Renal pelvis (tissue), 4 donors: Measurements from ENCODE around the gene PLA2G2E. TPM values are rescaled to one million over a fixed set of nuclear protein-coding genes. Genes with fewer than 3 reads are reported as not detected.
"Not testable (repeated sequence)": the region's sequence is repeated elsewhere in the genome, so short reads cannot be mapped to it uniquely, and the experiment has no call there.

Experiments used
- DNase-seq: peaks from one replicate; pipeline ENCODE4 v3.0.0-alpha.2; 2013
- polyA plus RNA-seq, 3 donors: library from polyadenylated mRNA; unstranded; fragments of 120-200 nt; gene quantifications; one replicate each; pipeline ENCODE4 v1.2.1, GENCODE V29; 2013; ENCODE audit not compliant: insufficient read length in 3 of 3

Gene PLA2G2E
- polyA plus RNA-seq, 3 donors = not detected

DNA sequence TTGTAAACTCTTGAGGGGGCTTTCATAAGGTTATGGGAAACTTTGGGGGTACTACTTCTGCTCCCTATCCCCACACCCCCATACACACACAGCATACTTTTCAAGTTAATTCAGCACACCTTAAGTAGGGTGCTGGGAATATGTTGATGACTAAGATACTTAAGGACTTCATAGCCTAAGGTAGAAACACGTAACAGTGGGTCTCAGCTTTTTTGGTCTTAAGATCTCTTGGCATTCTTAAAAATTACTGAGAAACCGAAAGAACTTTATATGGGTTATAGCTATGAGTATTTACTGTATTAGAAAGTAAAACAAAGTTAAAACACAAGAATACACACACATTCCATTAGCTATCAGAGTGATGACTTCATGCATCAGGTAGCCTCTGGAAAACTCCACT is 39.1 kb downstream of the PLA2G2E start:
- no peak for DNase-seq

DNA sequence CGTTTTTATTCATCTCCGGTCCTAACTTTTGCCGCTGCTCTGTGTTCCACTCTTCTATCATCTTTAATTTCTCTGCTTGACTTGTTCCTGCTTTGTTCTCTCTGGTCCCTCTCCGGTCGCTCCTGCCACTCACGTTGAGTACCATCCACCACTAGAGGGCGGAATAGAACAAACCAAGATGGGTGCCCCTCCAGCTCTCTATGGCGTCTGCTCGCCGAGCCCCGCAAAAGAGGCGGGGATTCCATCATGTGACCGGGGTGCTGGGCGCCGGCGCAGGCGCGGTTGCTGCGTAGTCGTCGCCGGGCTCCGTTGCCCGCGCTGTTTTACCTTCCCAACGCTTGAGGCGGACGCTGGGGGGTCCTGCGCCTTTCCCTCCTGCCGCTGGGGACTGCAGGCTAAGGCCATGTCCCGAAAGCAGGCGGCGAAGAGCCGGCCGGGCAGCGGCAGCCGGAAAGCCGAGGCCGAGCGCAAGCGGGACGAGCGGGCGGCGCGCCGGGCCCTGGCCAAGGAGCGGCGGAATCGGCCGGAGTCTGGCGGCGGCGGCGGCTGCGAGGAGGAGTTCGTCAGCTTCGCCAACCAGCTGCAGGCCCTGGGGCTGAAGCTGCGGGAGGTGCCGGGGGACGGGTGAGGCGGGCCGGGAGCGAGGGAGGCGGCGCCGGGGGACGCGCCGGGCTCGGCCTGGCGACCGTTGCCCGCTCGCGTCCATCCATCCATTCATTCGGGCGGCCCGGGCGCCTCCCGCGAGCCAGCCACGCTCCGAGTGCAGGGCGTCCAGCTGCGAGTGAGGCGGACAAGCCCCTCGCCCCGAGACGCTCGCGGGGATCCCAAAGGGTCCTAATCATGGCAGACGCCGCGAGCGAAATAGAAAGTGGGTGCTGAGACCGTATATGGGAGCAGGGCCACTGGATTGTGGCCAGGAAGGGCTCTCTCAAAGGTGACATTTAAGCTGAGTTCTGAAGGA is 41.0 kb downstream of the PLA2G2E start, which contains the start of gene OTUD3:
Gene OTUD3 (plus strand): TSS at position 285 of the 961 bp plus-strand sequence. CDS start 119 bp downstream, at position 404.
- DNase-seq = peak; percentile 99

- DNase-seq = not testable (repeated sequence)
Observed at GRCh38 chr1:19880841-19881240, 42.6 kb downstream of the PLA2G2E start.

DNA sequence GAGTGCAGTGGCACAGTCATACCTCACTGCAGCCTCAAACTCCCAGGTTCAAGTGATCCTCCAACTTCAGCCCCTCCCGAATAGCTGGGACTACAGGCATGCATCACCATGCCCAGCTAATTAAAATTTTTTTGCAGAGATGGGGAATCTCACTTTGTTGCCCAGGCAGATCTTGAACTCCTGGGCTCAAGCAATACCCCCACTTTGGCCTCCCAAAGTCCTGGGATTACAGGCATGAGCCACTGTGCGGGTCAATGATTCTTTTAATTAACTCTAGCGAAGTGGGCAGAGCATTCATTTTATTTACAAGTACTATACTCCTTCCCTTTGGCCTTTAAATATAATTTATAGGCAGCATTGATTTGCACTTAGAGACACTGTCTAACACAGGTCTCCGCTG is 43.8 kb downstream of the PLA2G2E start:
- DNase-seq = peak; percentile 48

- no peak for DNase-seq
Observed at GRCh38 chr1:19879227-19879626, 44.2 kb downstream of the PLA2G2E start.

DNA sequence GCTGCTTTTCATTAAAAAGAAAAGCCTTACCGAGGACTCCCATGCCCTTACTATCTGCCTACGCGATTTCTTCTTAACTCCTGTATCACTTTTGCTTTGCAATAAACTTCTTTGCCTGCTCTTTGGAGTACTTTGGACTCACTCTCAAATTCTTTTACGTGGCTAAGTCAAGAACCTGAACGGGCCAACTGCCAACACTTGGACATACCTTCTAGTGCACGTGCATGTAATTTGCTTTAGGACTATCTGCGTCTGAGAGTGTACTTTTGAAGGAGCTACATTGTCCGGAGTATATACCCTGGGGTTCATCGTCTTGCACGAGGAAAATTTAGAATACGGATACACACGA is 44.8 kb downstream of the PLA2G2E start:
- no peak for DNase-seq

DNA sequence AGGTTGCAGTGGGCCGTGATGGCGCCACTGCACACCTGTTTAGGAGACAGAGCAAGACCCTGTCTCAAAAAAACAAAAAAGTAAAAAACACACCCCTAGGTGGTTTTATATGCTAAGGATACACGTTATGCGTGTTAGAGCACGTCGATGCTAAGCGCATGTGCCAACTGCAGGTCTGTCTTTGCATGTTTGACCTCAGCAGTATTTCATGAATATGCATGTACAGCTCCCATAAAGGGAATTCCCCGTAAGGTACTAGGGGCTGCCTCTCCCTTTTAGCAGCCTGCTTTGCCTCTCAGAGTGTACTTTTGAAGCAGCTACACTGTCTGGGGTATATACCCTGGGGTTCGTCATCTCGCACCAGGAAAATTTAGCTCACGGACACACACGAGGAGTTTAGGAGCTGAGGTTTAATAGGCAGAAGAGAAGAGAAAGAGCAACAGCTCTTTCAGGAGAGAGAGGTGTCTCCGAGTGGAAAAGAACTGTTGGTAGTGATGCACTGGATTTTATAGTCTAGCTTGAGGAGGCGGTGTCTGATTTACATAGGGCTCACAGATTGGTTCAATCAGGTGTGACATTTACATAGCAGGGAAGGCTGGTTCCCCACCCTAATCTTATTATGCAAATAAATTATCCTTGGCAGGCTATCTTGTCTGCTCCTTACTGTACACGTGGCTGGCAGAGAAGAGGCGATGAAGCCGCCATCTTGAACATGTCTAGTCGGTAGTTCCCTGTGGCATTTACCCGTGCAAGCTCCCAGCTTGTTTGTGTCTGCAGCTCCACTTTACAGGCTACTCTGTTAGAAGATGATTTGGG is 45.4 kb downstream of the PLA2G2E start:
- no peak for DNase-seq

DNA sequence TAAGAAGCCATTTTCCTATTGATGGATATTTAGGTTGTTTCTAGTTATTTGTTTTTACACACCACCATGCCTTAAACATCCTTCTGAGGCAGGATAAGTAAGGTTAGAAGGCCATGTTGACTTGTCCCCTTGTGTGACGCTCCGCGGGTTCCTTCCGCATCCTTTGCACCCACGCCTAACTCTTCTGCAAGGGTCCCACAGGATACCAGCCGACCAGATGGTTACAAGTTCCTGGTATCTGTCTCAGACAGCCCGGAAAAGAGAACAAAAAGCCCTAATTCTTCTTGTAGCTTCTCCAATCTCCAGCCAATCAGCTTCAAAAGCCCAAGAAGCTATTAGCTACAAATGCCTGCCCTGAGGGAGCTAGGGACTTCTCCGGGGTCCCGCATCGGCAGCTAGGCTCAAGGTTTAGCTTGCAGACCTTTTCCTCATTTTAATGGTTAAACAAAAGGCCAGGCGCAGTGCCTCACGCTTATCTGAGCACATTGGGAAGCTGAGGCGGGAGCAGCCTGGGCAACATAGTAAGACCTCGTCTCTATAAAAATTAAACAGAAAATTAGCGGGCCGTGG is 46.2 kb downstream of the PLA2G2E start:
- DNase-seq = no peak

DNA sequence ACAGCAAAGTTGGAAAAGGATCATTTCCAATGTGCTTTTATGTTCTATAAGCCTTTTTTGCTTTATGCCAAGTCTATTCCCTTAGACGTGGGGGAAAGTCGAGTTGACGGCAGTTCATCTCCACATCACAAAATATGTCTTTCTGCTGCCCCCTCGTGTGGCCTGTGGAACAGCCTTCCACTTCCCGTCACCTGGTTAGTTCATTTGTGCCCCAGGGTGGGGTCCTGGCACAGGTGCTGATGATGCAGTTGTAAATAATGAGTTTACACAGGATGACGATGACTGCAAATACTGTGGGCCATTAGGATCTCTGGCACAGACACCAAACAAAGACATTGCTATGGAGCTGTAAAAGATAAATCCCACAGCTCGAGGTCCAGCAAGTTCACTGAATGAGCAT is 51.2 kb downstream of the PLA2G2E start:
- DNase-seq = no peak

Other genes with a start within 250 kb of the PLA2G2E start
- 10 to 100 TPM; 19.0 to 21.5 (median 21.3) TPM for gene TMCO4, start 123.7 kb downstream of the PLA2G2E start, polyA plus RNA-seq
- gene RNF186, start 108.3 kb downstream of the PLA2G2E start, polyA plus RNA-seq = under 1 TPM; 0.27 to 0.51 (median 0.36) TPM
- gene OTUD3, start 41.2 kb downstream of the PLA2G2E start, polyA plus RNA-seq = 10 to 100 TPM; 13.7 to 33.7 (median 21.8) TPM
- gene PLA2G2A, start 56.0 kb upstream of the PLA2G2E start, polyA plus RNA-seq = under 1 TPM in 1 of 3 donors, not detected in 2; 0.23 TPM
- not detected for gene PLA2G5, start 146.6 kb upstream of the PLA2G2E start, polyA plus RNA-seq
- under 1 TPM in 1 of 3 donors, not detected in 2; 0.04 TPM for gene PLA2G2D, start 195.9 kb upstream of the PLA2G2E start, polyA plus RNA-seq
- under 1 TPM; 0.40 to 0.64 (median 0.44) TPM for gene PLA2G2F, start 215.7 kb upstream of the PLA2G2E start, polyA plus RNA-seq